ENCODE data around the gene NLRP12.
"Not testable (repeated sequence)": the region's sequence is repeated elsewhere in the genome, so short reads cannot be mapped to it uniquely, and the experiment has no call there.

The NLRP12 gene, protein sequence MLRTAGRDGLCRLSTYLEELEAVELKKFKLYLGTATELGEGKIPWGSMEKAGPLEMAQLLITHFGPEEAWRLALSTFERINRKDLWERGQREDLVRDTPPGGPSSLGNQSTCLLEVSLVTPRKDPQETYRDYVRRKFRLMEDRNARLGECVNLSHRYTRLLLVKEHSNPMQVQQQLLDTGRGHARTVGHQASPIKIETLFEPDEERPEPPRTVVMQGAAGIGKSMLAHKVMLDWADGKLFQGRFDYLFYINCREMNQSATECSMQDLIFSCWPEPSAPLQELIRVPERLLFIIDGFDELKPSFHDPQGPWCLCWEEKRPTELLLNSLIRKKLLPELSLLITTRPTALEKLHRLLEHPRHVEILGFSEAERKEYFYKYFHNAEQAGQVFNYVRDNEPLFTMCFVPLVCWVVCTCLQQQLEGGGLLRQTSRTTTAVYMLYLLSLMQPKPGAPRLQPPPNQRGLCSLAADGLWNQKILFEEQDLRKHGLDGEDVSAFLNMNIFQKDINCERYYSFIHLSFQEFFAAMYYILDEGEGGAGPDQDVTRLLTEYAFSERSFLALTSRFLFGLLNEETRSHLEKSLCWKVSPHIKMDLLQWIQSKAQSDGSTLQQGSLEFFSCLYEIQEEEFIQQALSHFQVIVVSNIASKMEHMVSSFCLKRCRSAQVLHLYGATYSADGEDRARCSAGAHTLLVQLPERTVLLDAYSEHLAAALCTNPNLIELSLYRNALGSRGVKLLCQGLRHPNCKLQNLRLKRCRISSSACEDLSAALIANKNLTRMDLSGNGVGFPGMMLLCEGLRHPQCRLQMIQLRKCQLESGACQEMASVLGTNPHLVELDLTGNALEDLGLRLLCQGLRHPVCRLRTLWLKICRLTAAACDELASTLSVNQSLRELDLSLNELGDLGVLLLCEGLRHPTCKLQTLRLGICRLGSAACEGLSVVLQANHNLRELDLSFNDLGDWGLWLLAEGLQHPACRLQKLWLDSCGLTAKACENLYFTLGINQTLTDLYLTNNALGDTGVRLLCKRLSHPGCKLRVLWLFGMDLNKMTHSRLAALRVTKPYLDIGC

DNA sequence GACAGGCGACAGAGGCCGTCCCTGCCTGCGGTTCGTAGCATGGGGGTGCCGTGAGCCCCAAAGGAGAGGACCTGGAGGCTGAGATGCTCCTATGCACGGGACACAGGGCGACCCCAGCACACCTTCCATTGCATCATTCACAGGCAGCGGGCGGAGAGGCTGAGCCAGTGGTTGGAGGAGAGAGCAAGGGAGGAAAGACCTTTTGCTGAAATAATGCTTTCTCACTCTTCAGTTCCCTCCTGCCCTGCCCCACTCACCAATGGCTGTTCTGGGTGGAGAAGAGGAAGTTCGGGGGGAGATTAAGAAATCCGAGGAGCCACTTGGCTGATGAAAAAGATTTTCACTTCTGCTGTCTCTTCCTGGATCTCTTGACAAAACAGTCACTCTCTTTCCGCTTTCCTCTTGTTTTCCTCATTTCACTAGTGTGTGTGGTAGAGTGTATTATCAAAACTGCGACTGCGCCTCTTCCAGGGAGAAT lies at the start of gene NLRP12:
Gene NLRP12 (minus strand): TSS at position 181 of the 478 bp plus-strand sequence. CDS start 140 bp downstream, at position 41.
- no peak for DNase-seq (ENCODE audit: low read depth)

DNA sequence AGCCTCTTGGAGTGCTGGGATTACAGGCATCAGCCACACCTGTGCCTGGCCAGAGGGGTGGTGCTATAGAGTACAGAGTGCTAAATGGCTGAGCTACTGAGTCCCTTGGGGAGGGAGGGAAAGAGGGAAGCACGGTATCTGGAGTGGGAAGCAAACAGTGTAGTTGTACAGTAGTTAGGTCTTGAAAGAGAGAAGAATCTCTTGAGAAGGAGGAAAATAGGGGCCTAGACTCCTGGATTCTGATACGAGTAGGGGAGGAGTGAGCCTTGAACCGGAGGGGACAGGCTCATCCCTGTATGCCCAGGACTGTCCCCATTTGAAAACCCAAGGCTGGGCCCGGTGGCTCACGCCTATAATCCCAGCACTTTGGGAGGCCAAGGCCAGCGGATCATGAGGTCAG lies 48.6 kb upstream of the NLRP12 start:
- DNase-seq (ENCODE audit: low read depth): no peak

DNA sequence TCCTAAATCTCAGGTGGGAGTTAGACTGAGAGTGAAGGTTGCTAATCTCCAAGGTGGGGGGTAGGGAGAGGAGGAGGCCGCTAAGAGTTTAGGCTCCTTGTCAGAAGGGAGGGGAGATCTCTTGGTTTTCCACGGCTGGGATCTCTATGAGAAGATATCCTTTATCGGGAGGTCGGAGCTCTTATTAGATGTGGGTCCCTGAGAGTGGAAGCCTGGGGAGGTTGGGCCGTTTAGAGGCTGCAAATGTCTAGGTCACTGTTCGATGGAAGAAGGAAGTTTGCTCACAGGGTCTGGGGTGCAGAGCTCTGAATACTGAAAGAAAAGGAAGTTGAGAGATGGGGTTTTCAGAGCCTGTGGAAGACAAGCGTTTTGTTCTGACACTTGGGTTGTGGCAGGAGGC lies 47.3 kb upstream of the NLRP12 start:
- no peak for DNase-seq (ENCODE audit: low read depth)

DNA sequence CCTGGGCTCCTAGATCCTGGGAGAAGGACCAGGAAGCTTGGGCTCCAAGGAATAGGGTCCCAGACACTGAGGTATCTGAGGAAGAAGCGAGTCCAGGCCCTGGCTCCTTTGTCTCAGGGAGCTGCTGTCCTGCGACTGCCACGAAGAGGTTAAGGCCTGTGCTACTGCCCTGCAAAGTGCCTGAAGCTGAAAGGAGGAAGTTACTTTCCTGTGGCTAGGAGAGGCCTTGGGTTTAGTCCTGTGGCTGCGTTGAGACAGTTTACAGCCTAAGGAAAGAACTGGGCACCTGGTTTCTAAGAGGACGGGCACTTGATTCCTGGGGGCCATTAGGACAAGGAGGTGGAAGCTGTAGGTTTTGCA lies 46.4 kb upstream of the NLRP12 start:
- peak; percentile 37 for DNase-seq (ENCODE audit: low read depth)

DNA sequence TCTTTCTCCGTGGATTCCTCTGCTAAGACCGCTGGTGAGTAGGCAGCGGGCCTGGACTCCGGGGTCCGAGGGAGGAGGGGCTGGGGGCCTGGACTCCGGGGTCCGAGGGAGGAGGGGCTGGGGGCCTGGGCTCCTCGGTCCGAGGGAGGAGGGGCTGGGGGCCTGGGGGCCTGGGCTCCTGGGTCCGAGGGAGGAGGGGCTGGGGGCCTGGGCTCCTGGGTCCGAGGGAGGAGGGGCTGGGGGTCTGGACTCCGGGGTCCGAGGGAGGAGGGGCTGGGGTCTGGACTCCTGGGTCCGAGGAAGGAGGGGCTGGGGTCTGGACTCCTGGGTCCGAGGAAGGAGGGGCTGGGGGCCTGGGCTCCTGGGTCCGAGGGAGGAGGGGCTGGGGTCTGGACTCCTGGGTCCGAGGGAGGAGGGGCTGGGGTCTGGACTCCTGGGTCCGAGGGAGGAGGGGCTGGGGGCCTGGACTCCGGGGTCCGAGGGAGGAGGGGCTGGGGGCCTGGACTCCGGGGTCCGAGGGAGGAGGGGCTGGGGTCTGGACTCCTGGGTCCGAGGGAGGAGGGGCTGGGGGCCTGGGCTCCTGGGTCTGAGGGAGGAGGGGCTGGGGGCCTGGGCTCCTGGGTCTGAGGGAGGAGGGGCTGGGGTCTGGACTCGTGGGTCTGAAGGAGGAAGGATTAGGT lies 45.8 kb upstream of the NLRP12 start:
- DNase-seq (ENCODE audit: low read depth): not testable (repeated sequence)

DNA sequence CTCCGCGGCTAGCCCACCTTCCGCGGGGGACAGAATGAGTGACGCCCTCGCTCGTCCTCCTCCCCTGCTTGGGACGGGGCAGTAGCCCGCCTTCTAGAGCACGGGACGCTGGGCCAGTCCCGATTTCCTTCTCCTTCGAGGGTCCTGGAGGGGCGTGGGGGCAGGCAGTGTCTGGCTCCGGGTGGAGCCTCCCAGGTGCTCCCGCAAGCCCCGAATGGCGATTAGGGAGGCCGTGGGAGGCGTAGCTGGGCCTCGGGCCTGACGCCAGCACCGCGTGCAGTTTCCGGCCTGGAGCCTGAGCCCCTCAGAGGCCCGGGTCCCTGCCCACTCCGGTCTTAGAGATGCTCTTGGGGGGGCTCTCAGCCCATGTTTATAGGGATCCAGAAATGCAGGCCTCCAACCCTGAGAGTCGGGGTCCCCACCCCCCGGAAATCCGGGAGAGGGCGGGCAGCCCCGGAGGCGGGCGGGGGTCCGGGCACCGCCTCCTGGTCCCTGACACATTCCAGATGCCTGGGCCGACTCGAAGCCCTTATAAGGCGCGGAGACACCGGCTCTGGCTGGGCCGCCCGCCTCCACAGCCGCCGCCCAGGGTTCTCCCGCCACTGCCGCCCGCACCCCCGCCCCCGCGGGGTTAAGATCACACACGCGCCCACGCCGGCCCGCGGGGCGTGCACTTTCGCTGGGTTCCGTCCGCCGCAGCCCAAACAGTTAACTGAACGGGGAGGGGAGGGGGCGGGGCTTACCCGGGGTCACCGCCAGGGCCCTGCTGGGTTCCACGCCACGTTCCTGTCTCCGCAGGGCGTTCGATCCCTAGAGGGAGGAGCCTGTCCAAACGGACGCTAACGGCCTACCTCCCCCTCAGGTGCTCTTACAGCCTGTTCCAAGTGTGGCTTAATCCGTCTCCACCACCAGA lies 45.0 kb upstream of the NLRP12 start:
- DNase-seq (ENCODE audit: low read depth): peak; percentile 96

DNA sequence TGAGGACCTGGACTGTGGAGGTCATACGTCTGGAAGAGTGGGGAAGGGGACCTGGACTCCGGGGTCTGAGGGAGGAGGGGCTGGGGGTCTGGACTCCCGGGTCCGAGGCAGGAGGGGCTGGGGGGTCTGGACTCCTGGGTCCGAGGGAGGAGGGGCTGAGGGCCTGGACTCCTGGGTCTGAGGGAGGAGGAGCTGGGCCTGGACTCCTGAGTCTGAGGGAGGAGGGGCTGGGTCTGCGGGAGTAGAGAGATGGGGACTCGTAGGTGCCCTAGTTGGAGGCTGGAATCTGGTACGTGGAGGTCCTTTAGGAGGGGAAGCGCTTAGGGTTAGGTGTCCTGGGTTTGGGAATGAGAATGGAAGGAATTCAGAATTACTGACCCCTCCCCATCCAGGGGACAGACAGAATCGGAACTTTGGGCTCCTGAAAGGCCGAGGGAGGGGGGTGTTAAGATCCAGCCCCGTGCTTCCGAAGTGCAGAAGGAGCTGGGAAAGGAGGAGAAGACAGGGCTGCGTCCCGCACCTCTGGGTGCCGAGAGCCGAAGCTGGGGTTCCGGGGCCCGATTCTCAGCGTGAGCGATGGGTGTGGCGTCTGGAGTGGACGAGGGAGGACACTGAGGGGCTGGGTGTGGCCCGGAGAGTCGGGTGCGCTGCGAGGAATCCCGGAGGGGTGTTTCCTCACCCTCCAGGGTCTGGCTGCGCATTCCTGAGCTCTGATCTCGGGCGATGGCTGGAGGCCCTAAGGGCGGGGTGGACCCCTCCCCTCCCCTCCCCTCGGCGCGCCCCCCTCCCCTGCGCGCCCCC lies 44.2 kb upstream of the NLRP12 start:
- peak; percentile 70 for DNase-seq (ENCODE audit: low read depth)

DNA sequence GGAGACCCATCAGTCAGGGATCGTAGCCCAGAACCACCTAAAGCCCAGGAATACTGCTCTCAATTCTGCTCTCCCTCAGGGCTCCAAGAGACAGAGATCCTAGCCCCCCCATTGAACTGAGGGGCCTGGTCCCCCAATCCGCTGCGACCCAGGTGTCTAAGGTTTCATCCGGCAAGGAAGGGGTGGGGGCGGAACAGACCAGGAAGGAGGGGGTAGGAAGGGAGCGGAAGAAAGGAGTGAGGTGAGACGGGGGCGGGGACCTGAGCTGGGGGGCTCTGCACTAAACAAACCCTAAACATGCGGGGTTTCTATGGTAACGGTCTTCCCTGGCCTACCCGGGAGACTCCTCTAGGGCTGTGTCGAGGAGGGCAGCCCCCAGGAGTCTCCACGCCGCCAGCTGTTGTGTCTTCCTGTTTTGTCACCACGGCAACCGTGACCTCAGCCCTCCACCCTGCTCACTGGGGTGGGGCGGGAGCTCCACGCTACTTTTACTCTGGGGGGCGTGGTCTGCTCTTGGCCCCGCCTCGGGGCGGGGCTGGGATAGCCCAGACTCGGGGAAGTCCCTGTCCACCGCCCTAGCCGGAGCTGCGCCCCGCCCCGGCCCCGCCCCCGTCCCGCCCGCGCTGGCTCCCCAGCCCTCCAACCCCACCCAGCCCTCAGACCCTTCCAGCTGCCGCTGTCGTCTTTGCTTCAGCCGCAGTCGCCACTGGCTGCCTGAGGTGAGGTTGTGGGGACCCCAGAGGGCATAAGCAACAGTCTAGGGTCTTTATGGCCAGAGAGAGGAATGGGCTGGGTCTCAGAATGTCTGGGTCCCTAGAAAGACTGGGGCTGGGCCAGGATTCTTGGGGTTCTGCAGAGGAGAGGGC lies 43.3 kb upstream of the NLRP12 start, which contains the start of gene MYADM:
Gene MYADM (plus strand): TSS at position 659 of the 866 bp plus-strand sequence. CDS start 5,647 bp downstream, outside the sequence.
- peak; percentile 98 for DNase-seq (ENCODE audit: low read depth)

DNA sequence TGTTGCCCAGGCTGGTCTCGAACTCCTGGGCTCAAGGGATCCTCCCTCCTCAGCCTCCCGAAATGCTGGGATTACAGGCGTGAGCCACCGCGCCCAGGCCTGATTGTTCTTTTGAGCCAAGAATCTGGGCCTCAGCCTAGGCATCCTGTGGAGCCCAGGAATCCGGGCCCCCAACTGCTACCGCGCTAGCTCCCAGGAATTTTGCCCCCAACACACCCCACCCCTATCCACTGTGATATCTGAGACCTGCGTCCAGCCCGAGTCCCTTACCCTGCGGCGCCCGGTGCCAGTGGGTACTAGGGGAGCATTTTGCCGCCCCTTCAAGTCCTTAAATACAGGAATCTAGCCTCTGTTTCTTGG lies 42.7 kb upstream of the NLRP12 start:
- DNase-seq (ENCODE audit: low read depth): no peak

DNA sequence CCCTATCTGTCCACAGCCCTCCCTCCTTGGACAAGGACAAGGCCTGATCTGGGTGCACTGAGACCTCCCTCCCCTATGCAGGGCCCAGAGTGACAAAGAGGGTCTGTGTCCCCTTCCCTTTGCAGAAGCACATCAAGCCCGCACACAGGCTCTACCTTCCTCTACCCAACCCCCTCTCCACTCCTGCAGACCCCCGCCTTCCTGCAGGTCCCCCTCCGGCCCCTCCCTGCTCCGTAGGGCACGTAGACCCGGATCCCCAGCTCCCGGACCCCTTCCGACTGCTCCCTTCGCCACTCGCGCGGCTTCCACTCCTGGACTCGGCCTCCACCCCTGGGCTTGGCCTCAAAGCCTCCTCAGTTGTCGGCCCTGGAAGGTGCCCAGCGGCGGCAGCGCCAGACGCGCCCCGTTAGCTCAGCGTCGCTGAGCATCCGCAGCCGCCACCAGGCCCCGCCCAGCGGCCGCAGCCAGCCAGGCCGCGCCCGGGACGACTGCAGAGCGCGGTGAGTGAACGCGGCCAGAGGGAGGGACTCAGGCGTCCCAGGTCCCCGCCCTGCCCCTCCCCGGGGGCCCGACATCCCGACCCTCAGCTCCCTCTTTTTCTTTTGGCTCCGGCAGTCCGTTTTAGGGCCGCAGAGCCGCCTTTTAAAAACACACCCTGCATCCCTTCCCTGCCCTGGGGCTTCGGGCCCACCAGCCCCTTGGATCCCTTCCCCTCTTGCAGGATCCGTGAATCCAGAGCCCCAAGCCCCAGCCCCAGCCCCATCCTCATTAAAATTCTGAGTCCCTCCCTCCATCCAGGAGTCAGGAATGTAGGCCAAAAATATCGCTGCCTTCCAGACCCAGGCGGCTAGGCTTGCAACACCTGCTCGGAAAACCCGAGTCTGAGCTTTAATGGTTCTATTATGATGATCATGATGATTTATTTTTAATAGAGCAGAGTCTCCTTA lies 42.1 kb upstream of the NLRP12 start:
- peak; percentile 47 for DNase-seq (ENCODE audit: low read depth)

DNA sequence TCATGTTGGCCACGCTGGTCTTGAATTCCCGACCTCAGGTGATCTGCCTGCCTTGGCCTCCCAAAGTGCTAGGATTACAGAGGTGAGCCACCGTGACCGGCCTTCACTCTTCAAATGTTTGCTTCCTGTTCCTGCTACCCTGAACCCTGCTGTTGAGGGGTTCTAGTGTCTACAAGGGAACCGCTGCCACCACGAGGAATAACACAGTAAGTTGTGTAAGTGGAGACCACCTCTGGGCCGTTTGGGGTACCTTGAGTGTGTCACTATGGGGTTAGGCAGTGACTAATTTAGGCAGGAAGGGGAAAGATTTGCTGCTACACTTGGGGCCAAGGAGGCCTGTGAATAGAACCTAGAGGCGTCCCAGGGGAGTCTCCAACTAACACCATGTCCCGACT lies 41.4 kb upstream of the NLRP12 start:
- no peak for DNase-seq (ENCODE audit: low read depth)

DNA sequence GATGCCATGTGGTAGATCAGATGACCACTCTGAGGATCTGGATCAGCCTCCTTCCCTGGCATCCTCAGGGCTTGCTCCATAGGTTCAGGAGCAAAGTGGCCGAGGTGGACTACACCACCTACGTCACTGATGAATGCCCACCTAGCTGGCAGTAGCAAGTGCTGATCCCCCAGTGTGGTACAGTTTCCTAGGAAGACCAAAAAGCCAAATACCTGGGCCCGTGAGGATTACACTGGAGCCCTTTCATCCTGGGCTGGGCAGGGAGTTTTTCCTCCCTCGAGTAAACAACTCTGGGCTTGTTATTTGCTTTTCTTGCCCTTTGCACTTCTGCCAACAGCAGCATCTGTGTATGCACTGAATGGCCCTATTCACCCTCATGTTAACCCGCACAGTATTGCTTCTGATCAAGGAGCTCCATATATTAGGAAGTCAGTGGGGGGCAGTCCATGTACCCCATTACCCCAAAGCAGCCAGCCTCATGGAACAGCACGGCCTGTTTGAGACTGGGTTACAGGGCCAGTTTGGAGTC lies 40.3 kb upstream of the NLRP12 start:
- DNase-seq (ENCODE audit: low read depth): no peak

DNA sequence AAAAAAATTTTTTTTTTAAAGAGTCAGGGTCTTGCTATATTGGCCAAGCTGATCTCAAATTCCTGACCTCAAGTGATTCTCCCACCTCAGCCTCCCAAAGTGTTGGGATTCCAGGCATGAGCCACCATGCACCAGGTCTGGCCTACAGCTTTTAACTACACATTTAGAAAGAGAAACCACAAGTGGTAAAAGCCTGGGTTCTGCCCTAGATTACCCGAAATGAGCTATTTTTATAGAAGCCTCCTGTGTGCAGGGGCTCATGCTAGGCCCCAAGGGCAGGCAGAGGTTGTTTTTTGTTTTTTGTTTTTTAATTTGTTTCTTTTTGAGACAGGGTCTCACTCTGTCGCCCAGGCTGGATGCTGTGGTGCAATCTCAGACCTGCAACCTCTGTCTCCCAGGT lies 29.6 kb upstream of the NLRP12 start:
- DNase-seq (ENCODE audit: low read depth): no peak

DNA sequence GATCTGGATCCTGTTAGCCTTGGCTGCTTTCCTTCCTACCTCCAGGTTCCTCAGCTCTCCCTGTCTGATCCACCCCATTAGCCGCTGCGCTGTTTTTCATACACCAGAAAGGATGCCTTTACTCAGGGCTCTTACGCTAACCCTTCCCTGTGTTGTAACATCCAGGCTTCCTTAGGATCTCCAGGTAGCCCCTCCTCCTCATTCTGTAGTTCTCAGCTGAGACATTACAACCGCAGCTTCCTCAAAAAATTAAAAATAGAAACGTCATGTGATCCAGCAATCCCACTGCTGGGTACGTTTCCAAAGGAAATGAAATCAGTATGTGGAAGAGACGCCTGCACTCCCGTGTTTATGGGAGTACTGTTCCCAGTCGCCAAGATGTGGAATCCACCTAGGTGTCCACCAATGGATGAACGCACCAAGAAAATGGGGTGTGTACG lies 25.1 kb upstream of the NLRP12 start:
- DNase-seq (ENCODE audit: low read depth): peak; percentile 67

DNA sequence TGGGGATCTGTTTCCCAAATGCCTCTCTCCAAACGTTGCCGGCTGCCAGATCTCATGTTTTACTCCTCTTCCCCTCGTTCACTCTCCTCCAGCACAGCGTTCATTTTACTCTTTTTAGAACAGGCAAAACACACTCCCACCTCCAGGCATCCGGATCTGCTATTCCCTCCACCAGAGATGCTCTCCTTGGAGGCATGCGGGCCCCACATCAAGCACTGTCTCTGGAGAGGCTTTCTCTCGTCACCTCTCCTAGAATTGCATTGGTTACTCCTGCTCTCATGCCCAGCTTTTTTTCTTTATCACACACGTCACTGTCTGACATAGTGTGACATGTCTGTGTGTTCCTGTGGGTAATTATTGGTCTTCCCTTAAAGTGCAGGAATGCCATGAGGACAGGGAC lies 23.4 kb upstream of the NLRP12 start:
- DNase-seq (ENCODE audit: low read depth): no peak

DNA sequence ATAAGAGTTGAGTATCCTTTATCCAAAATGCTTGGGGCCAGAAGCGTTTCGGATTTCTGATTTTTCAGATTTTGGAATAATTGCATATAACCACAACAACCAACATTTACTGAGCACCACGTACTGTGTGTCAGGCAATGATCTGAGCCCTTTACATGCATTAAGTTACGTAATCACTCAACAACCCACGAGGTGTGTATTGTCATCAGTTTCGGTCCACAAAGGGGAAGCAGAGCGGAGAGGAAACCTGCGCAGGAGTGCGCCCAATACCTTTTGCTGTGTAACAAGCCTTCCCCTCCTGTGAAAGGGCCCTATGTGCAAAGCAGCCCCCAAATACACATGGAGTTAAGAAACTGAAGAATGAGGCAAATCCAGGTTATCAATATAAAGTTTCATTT lies 20.7 kb upstream of the NLRP12 start:
- no peak for DNase-seq (ENCODE audit: low read depth)

DNA sequence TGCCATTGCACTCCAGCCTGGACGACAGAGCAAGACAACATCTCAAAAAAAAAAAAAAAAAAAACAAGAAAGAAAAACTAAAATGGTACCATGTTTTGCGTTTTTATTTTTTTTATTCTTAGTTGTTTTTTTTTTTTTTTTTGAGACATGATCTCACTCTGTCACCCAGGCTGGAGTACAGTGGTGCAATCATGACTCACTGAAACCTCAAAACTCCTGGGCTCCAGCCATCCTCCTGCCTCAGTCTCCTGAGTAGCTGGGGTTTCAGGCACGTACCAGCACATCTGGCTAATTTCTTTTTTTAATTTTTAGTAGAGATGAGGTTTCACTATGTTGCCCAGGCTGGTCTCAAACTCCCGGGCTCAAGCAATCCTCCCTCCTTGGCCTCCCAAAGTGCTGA lies 16.8 kb upstream of the NLRP12 start:
- peak; percentile 91 for DNase-seq (ENCODE audit: low read depth)

DNA sequence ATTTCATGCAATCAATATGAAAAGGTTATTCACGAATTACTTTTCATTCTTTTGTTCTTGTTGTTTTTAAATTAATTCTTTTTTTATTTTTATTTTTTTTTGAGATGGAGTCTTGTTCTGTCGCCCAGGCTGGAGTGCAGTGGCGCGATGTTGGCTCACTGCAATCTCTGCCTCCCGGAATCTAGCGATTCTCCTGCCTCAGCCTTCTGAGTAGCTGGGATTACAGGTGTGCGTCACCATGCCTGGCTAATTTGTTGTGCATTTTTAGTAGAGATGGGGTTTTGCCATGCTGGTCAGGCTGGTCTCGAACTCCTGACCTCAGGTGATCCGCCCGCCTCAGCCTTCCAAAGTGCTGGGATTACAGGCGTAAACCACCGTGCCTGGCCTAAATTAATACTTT lies 16.1 kb upstream of the NLRP12 start:
- DNase-seq (ENCODE audit: low read depth): not testable (repeated sequence)
